Coronary artery (tissue), 2 donors: ENCODE data around the gene SLC39A7.

Experiments
- DNase-seq: peaks from one replicate; pipeline ENCODE4 v3.0.0-alpha.2; 2017; ENCODE audit warnings: low spot score
- H3K27ac ChIP-seq, 2 donors: fragments of 200-600 bp; sonication (generic); one replicate each; pipeline ENCODE4 v1.5.1; 2016 to 2019
- H3K4me3 ChIP-seq: fragments of 200-600 bp; sonication (generic); 2 replicates; pipeline ENCODE4 v1.5.1; 2016; ENCODE audit warnings: mild to moderate bottlenecking, moderate library complexity
- CTCF ChIP-seq: fragments of 200-600 bp; sonication (generic); IDR thresholded peaks from one replicate; pipeline ENCODE4 v1.5.1; 2019; ENCODE audit warnings: antibody characterized with exemption

SLC39A7 gene

GRCh38 chr6:33166363-33166762 lies 34.3 kb upstream of the SLC39A7 start:
- no peak overlapping the region for H3K27ac ChIP-seq
- TF ChIP-seq CTCF: no peak
- H3K4me3 ChIP-seq: no peak overlapping the region
- DNase-seq: no peak

GRCh38 chr6:33166811-33167210 lies 33.9 kb upstream of the SLC39A7 start:
- H3K4me3 ChIP-seq: no peak overlapping the region
- DNase-seq: no peak
- no peak overlapping the region for H3K27ac ChIP-seq
- no peak for TF ChIP-seq CTCF

- TF ChIP-seq CTCF: no peak
- Histone ChIP-seq H3K4me3 (no peak overlapping the region), H3K27ac (no peak overlapping the region)
- DNase-seq: peak; percentile 60
Measured at GRCh38 chr6:33167374-33168283, 33.0 kb upstream of the SLC39A7 start.

- no peak for TF ChIP-seq CTCF
- Histone ChIP-seq H3K4me3 (no peak overlapping the region), H3K27ac (no peak overlapping the region)
- DNase-seq: peak; percentile 66
Measured at GRCh38 chr6:33168284-33168601, 32.4 kb upstream of the SLC39A7 start.

GRCh38 chr6:33168639-33169038 lies 32.0 kb upstream of the SLC39A7 start:
- no peak for DNase-seq
- no peak for TF ChIP-seq CTCF
- Histone ChIP-seq H3K27ac (no peak overlapping the region), H3K4me3 (no peak overlapping the region)

- H3K4me3 ChIP-seq: no peak overlapping the region
- no peak for TF ChIP-seq CTCF
- no peak overlapping the region for H3K27ac ChIP-seq
- peak; percentile 63 for DNase-seq
Measured at GRCh38 chr6:33169291-33170175, 31.1 kb upstream of the SLC39A7 start.
